B cell (primary cell): ENCODE data around the gene ANKRD28. TPM values are rescaled to one million over a fixed set of nuclear protein-coding genes. Genes with fewer than 3 reads are reported as not detected.

ENCODE experiments used
- ATAC-seq: fragments of 200-7000 bp; cut with Tn5 transposase; one replicate; pipeline ENCODE4 v1.10.0; 2021; ENCODE audit warnings: low read depth, mild to moderate bottlenecking, moderate number of reproducible peaks, moderate library complexity
- CTCF ChIA-PET: fragments of 350-600 bp; sonication (Branson Sonifier 250); formaldehyde crosslinking; loops from one replicate; lab custom pipeline; 2021; ENCODE audit warnings: antibody characterized with exemption, inconsistent platforms; lab: Charles Lee
- POLR2A ChIA-PET: fragments of 350-600 bp; sonication (Branson Sonifier 250); formaldehyde crosslinking; loops from one replicate; lab custom pipeline; 2021; ENCODE audit warnings: antibody characterized with exemption; lab: Charles Lee
- DNase-seq: peaks from one replicate; pipeline ENCODE4 v3.0.0; 2013
- H2AFZ ChIP-seq: 2 replicates; pipeline ENCODE4 v1.6.1; 2012; ENCODE audit warnings: mild to moderate bottlenecking, low read depth, low read length; ENCODE audit not compliant: insufficient read depth, poor library complexity, severe bottlenecking
- H3K27ac ChIP-seq, 2 donors: 1 replicate in 1 of 2; 2 replicates in 1 of 2; pipeline ENCODE4 v1.5.1; 2012 to 2013; ENCODE audit warnings: low read length in 2 of 2, mild to moderate bottlenecking in 2 of 2, moderate library complexity in 1 of 2
- H3K27me3 ChIP-seq, 4 experiments: fragments of 200-600 bp in 1 of 4; sonication (generic) in 1 of 4; replicated peaks in 1 of 4; 1 replicate in 2 of 4; 2 replicates in 2 of 4; pipeline versions ENCODE4 v1.6.1 to v1.7.0; 2013 to 2016; ENCODE audit warnings: low read length in 3 of 4, mild to moderate bottlenecking in 2 of 4, mixed read lengths in 1 of 4, moderate library complexity in 1 of 4; ENCODE audit not compliant: insufficient read depth in 4 of 4, control insufficient read depth in 3 of 4; ENCODE audit errors: control extremely low read depth in 1 of 4
- H3K36me3 ChIP-seq, 2 experiments: replicated peaks in 1 of 2; 1 replicate in 1 of 2; 2 replicates in 1 of 2; pipeline versions ENCODE4 v1.6.1 to v1.7.1; 2013; ENCODE audit warnings: low read length in 1 of 2; ENCODE audit not compliant: insufficient read depth in 2 of 2, control insufficient read depth in 1 of 2; ENCODE audit errors: control extremely low read depth in 1 of 2, extremely low read depth in 1 of 2
- H3K4me1 ChIP-seq, 2 donors: fragments of 200-600 bp in 1 of 2; sonication (generic) in 1 of 2; 1 replicate in 1 of 2; 2 replicates in 1 of 2; pipeline versions ENCODE4 v1.5.1 to v1.6.1; 2013 to 2017; ENCODE audit warnings: low read length in 2 of 2; ENCODE audit not compliant: control insufficient read depth in 2 of 2, insufficient read depth in 2 of 2
- H3K4me2 ChIP-seq: replicated peaks from 2 replicates; pipeline ENCODE3; 2012; ENCODE audit warnings: mild to moderate bottlenecking, low read depth, low read length; ENCODE audit not compliant: poor library complexity, severe bottlenecking
- H3K4me3 ChIP-seq, 5 experiments: fragments of 200-600 bp in 1 of 5; sonication (generic) in 1 of 5; 1 replicate in 3 of 5; 2 replicates in 2 of 5; pipeline versions ENCODE4 v1.5.1 to v1.7.0; 2011 to 2016; ENCODE audit warnings: low read length in 4 of 5, mild to moderate bottlenecking in 4 of 5, low read depth in 2 of 5, control low read depth in 1 of 5, moderate library complexity in 1 of 5; ENCODE audit not compliant: insufficient read depth in 1 of 5; ENCODE audit errors: control extremely low read depth in 1 of 5, extremely low read depth in 1 of 5
- H3K79me2 ChIP-seq: fragments of 200-600 bp; sonication (generic); one replicate; pipeline ENCODE4 v1.6.0; 2016; ENCODE audit warnings: low read length; ENCODE audit not compliant: control insufficient read depth, insufficient read depth
- H3K9ac ChIP-seq: fragments of 200-600 bp; sonication (generic); 2 replicates; pipeline ENCODE4 v1.6.1; 2017; ENCODE audit warnings: mild to moderate bottlenecking, low read length, moderate library complexity
- H3K9me3 ChIP-seq, 3 donors: one replicate each; pipeline versions ENCODE4 v1.6.1 to v1.7.1; 2013; ENCODE audit warnings: low read length in 2 of 3; ENCODE audit not compliant: control insufficient read depth in 2 of 3, insufficient read depth in 1 of 3; ENCODE audit errors: control extremely low read depth in 1 of 3
- H4K20me1 ChIP-seq: 2 replicates; pipeline ENCODE4 v1.6.0; 2012; ENCODE audit warnings: mild to moderate bottlenecking, low read length; ENCODE audit not compliant: insufficient read depth, control insufficient read depth, poor library complexity, severe bottlenecking
- H3K27ac Mint-ChIP-seq: one replicate; pipeline ENCODE4 v1.8.0; 2021; ENCODE audit warnings: mixed read lengths
- H3K27me3 Mint-ChIP-seq: one replicate; pipeline ENCODE4 v1.8.0; 2021; ENCODE audit warnings: mixed read lengths
- H3K4me1 Mint-ChIP-seq: one replicate; pipeline ENCODE4 v1.8.0; 2021; ENCODE audit warnings: mixed read lengths
- H3K4me3 Mint-ChIP-seq: one replicate; pipeline ENCODE4 v1.8.0; 2021; ENCODE audit warnings: mixed read lengths
- H3K9me3 Mint-ChIP-seq: one replicate; pipeline ENCODE4 v1.8.0; 2022; ENCODE audit warnings: mixed read lengths; ENCODE audit not compliant: insufficient read depth
- CTCF ChIP-seq: fragments of 200-600 bp; IDR thresholded peaks from one replicate; pipeline ENCODE4 v1.8.0; 2022; ENCODE audit warnings: antibody characterized with exemption, mild to moderate bottlenecking
- EZH2 ChIP-seq: IDR thresholded peaks from 2 replicates; pipeline ENCODE4 v1.6.1; 2012; ENCODE audit warnings: borderline replicate concordance, low read depth, mild to moderate bottlenecking, moderate library complexity, low read length; ENCODE audit not compliant: insufficient read depth, poor library complexity, severe bottlenecking
- WGBS: methylation state at CpG from one replicate; pipeline ENCODE4 v1.1.5; 2013; ENCODE audit warnings: missing lambda C conversion rate; ENCODE audit not compliant: insufficient coverage; 5-methylcytosine and 5-hydroxymethylcytosine counted together
- intact Hi-C: fragments of 100-400 bp; cut with micrococcal nuclease; formaldehyde crosslinking; loops from one replicate; pipeline ENCODE4 v1.10.0; 2022
- polyA plus RNA-seq: library from polyadenylated mRNA; depleted of rRNA; stranded (reverse); fragments of >200 nt; gene quantifications from 2 replicates; pipeline ENCODE4 v1.2.3, GENCODE V29; 2012
- total RNA-seq, 2 donors: library from RNA; stranded (reverse); fragments of 120-200 nt in 1 of 2; gene quantifications; 1 replicate in 1 of 2; 2 replicates in 1 of 2; pipeline versions ENCODE4 v1.2.3 to v1.2.4, GENCODE V29; 2013 to 2022

ANKRD28 gene
- total and polyA plus RNA-seq, 2 donors (not counting 1 experiment from before 2014, with no cell fraction given) = 20.7 to 37.4 TPM

- Mint-ChIP-seq H3K9me3 (no peaks in the 10 kb centered on the region), H3K27ac (no peak overlapping the region), H3K4me3 (no peak overlapping the region), H3K4me1 (peaks cover 9% of the 10 kb centered on the region), H3K27me3 (no peaks in the 10 kb centered on the region)
- Histone ChIP-seq H3K27me3 (no peaks in the 10 kb centered on the region), H3K36me3 (peaks cover 8 to 9% of the 10 kb centered on the region in 2 experiments), H3K9me3 (no peaks in the 10 kb centered on the region), H3K4me2 (no peak overlapping the region), H4K20me1 (no peaks in the 10 kb centered on the region), H3K79me2 (no peaks in the 10 kb centered on the region), H2AFZ (no peak overlapping the region), H3K4me1 (no peaks in the 10 kb centered on the region), H3K9ac (no peak overlapping the region), H3K27ac (no peak overlapping the region), H3K4me3 (no peak overlapping the region)
- CTCF ChIA-PET = no interaction called here
- DNase-seq = no peak
- 94% methylated on average over 3 of the region's 3 CpGs for WGBS
- intact Hi-C loops = no loop called here
- POLR2A ChIA-PET = no interaction called here
- TF ChIP-seq CTCF = no peak
- no peak for TF ChIP-seq EZH2
- no peak for ATAC-seq
These were observed 41.3 kb downstream of the ANKRD28 start for GRCh38 chr3:15756505-15756904.

- no peak overlapping the region for H2AFZ ChIP-seq
- H3K36me3 ChIP-seq = peaks cover 10 to 11% of the 10 kb centered on the region in 2 experiments
- ChIA-PET POLR2A (no interaction called here), CTCF (no interaction called here)
- H3K4me2 ChIP-seq = no peak overlapping the region
- intact Hi-C loops = no loop called here
- TF ChIP-seq EZH2 (no peak), CTCF (no peak)
- H3K4me3 ChIP-seq = no peak overlapping the region
- peaks cover 9% of the 10 kb centered on the region for H3K4me1 Mint-ChIP-seq
- no peak overlapping the region for H3K9ac ChIP-seq
- no peaks in the 10 kb centered on the region for H3K79me2 ChIP-seq
- no peaks in the 10 kb centered on the region for H3K4me1 ChIP-seq
- no peaks in the 10 kb centered on the region for H3K9me3 Mint-ChIP-seq
- no peaks in the 10 kb centered on the region for H3K9me3 ChIP-seq
- no peaks in the 10 kb centered on the region for H3K27me3 Mint-ChIP-seq
- no peaks in the 10 kb centered on the region for H4K20me1 ChIP-seq
- H3K27me3 ChIP-seq = no peaks in the 10 kb centered on the region
- no peak overlapping the region for H3K27ac Mint-ChIP-seq
- H3K4me3 Mint-ChIP-seq = no peak overlapping the region
- DNase-seq (no peak), ATAC-seq (no peak)
- no peak overlapping the region for H3K27ac ChIP-seq
- WGBS = 100% methylated on average over 1 of the region's 2 CpGs
These were observed 42.0 kb downstream of the ANKRD28 start for GRCh38 chr3:15755780-15756179.
